B cell (primary cell): Measurements from ENCODE around the gene ZNF773. TPM values are rescaled to one million over a fixed set of nuclear protein-coding genes. Genes with fewer than 3 reads are reported as not detected.

Experiments
- ATAC-seq: fragments of 200-7000 bp; cut with Tn5 transposase; one replicate; pipeline ENCODE4 v1.10.0; 2021; ENCODE audit warnings: low read depth, mild to moderate bottlenecking, moderate number of reproducible peaks, moderate library complexity
- CTCF ChIA-PET: fragments of 350-600 bp; sonication (Branson Sonifier 250); formaldehyde crosslinking; loops from one replicate; lab custom pipeline; 2021; ENCODE audit warnings: antibody characterized with exemption, inconsistent platforms; lab: Charles Lee
- POLR2A ChIA-PET: fragments of 350-600 bp; sonication (Branson Sonifier 250); formaldehyde crosslinking; loops from one replicate; lab custom pipeline; 2021; ENCODE audit warnings: antibody characterized with exemption; lab: Charles Lee
- DNase-seq: peaks from one replicate; pipeline ENCODE4 v3.0.0; 2013
- H2AFZ ChIP-seq: 2 replicates; pipeline ENCODE4 v1.6.1; 2012; ENCODE audit warnings: mild to moderate bottlenecking, low read depth, low read length; ENCODE audit not compliant: insufficient read depth, poor library complexity, severe bottlenecking
- H3K27ac ChIP-seq, 2 donors: 1 replicate in 1 of 2; 2 replicates in 1 of 2; pipeline ENCODE4 v1.5.1; 2012 to 2013; ENCODE audit warnings: low read length in 2 of 2, mild to moderate bottlenecking in 2 of 2, moderate library complexity in 1 of 2
- H3K27me3 ChIP-seq, 4 experiments: fragments of 200-600 bp in 1 of 4; sonication (generic) in 1 of 4; replicated peaks in 1 of 4; 1 replicate in 2 of 4; 2 replicates in 2 of 4; pipeline versions ENCODE4 v1.6.1 to v1.7.0; 2013 to 2016; ENCODE audit warnings: low read length in 3 of 4, mild to moderate bottlenecking in 2 of 4, mixed read lengths in 1 of 4, moderate library complexity in 1 of 4; ENCODE audit not compliant: insufficient read depth in 4 of 4, control insufficient read depth in 3 of 4; ENCODE audit errors: control extremely low read depth in 1 of 4
- H3K36me3 ChIP-seq, 2 experiments: replicated peaks in 1 of 2; 1 replicate in 1 of 2; 2 replicates in 1 of 2; pipeline versions ENCODE4 v1.6.1 to v1.7.1; 2013; ENCODE audit warnings: low read length in 1 of 2; ENCODE audit not compliant: insufficient read depth in 2 of 2, control insufficient read depth in 1 of 2; ENCODE audit errors: control extremely low read depth in 1 of 2, extremely low read depth in 1 of 2
- H3K4me1 ChIP-seq, 2 donors: fragments of 200-600 bp in 1 of 2; sonication (generic) in 1 of 2; 1 replicate in 1 of 2; 2 replicates in 1 of 2; pipeline versions ENCODE4 v1.5.1 to v1.6.1; 2013 to 2017; ENCODE audit warnings: low read length in 2 of 2; ENCODE audit not compliant: control insufficient read depth in 2 of 2, insufficient read depth in 2 of 2
- H3K4me2 ChIP-seq: replicated peaks from 2 replicates; pipeline ENCODE3; 2012; ENCODE audit warnings: mild to moderate bottlenecking, low read depth, low read length; ENCODE audit not compliant: poor library complexity, severe bottlenecking
- H3K4me3 ChIP-seq, 5 experiments: fragments of 200-600 bp in 1 of 5; sonication (generic) in 1 of 5; 1 replicate in 3 of 5; 2 replicates in 2 of 5; pipeline versions ENCODE4 v1.5.1 to v1.7.0; 2011 to 2016; ENCODE audit warnings: low read length in 4 of 5, mild to moderate bottlenecking in 4 of 5, low read depth in 2 of 5, control low read depth in 1 of 5, moderate library complexity in 1 of 5; ENCODE audit not compliant: insufficient read depth in 1 of 5; ENCODE audit errors: control extremely low read depth in 1 of 5, extremely low read depth in 1 of 5
- H3K79me2 ChIP-seq: fragments of 200-600 bp; sonication (generic); one replicate; pipeline ENCODE4 v1.6.0; 2016; ENCODE audit warnings: low read length; ENCODE audit not compliant: control insufficient read depth, insufficient read depth
- H3K9ac ChIP-seq: fragments of 200-600 bp; sonication (generic); 2 replicates; pipeline ENCODE4 v1.6.1; 2017; ENCODE audit warnings: mild to moderate bottlenecking, low read length, moderate library complexity
- H3K9me3 ChIP-seq, 3 donors: one replicate each; pipeline versions ENCODE4 v1.6.1 to v1.7.1; 2013; ENCODE audit warnings: low read length in 2 of 3; ENCODE audit not compliant: control insufficient read depth in 2 of 3, insufficient read depth in 1 of 3; ENCODE audit errors: control extremely low read depth in 1 of 3
- H4K20me1 ChIP-seq: 2 replicates; pipeline ENCODE4 v1.6.0; 2012; ENCODE audit warnings: mild to moderate bottlenecking, low read length; ENCODE audit not compliant: insufficient read depth, control insufficient read depth, poor library complexity, severe bottlenecking
- H3K27ac Mint-ChIP-seq: one replicate; pipeline ENCODE4 v1.8.0; 2021; ENCODE audit warnings: mixed read lengths
- H3K27me3 Mint-ChIP-seq: one replicate; pipeline ENCODE4 v1.8.0; 2021; ENCODE audit warnings: mixed read lengths
- H3K4me1 Mint-ChIP-seq: one replicate; pipeline ENCODE4 v1.8.0; 2021; ENCODE audit warnings: mixed read lengths
- H3K4me3 Mint-ChIP-seq: one replicate; pipeline ENCODE4 v1.8.0; 2021; ENCODE audit warnings: mixed read lengths
- H3K9me3 Mint-ChIP-seq: one replicate; pipeline ENCODE4 v1.8.0; 2022; ENCODE audit warnings: mixed read lengths; ENCODE audit not compliant: insufficient read depth
- CTCF ChIP-seq: fragments of 200-600 bp; IDR thresholded peaks from one replicate; pipeline ENCODE4 v1.8.0; 2022; ENCODE audit warnings: antibody characterized with exemption, mild to moderate bottlenecking
- EZH2 ChIP-seq: IDR thresholded peaks from 2 replicates; pipeline ENCODE4 v1.6.1; 2012; ENCODE audit warnings: borderline replicate concordance, low read depth, mild to moderate bottlenecking, moderate library complexity, low read length; ENCODE audit not compliant: insufficient read depth, poor library complexity, severe bottlenecking
- WGBS: methylation state at CpG from one replicate; pipeline ENCODE4 v1.1.5; 2013; ENCODE audit warnings: missing lambda C conversion rate; ENCODE audit not compliant: insufficient coverage; 5-methylcytosine and 5-hydroxymethylcytosine counted together
- intact Hi-C: fragments of 100-400 bp; cut with micrococcal nuclease; formaldehyde crosslinking; loops from one replicate; pipeline ENCODE4 v1.10.0; 2022
- polyA plus RNA-seq: library from polyadenylated mRNA; depleted of rRNA; stranded (reverse); fragments of >200 nt; gene quantifications from 2 replicates; pipeline ENCODE4 v1.2.3, GENCODE V29; 2012
- total RNA-seq, 2 donors: library from RNA; stranded (reverse); fragments of 120-200 nt in 1 of 2; gene quantifications; 1 replicate in 1 of 2; 2 replicates in 1 of 2; pipeline versions ENCODE4 v1.2.3 to v1.2.4, GENCODE V29; 2013 to 2022

ZNF773 gene
- total and polyA plus RNA-seq, 2 donors (not counting 1 experiment from before 2014, with no cell fraction given): 12.6 to 28.6 TPM

GRCh38 chr19:57527136-57527881 lies 27.6 kb downstream of the ZNF773 start, which contains the start of gene ZNF549:
ZNF549 (plus strand) TSS chr19:57527356; CDS start chr19:57527574, 218 bp downstream.
- Mint-ChIP-seq H3K4me3 (peak within 1 kb of the TSS; percentile 91), H3K27me3 (no peaks in the 10 kb centered on the region), H3K27ac (peak within 1 kb of the TSS; percentile 91), H3K9me3 (peaks cover 2% of the 10 kb centered on the region), H3K4me1 (peaks cover 22% of the 10 kb centered on the region)
- ChIA-PET CTCF (no interaction called here), POLR2A (interaction anchor here (0.8 kb wide), 1 partner anchor 28 kb away, joined by 4 read pairs; the partner anchor contains the start of gene ZNF773)
- Histone ChIP-seq H3K4me2 (peak within 1 kb of the TSS; percentile 86), H4K20me1 (no peaks in the 10 kb centered on the region), H3K27ac (peak within 1 kb of the TSS; percentile 84 to 89), H3K79me2 (peaks cover 36% of the 10 kb centered on the region), H3K9me3 (peaks cover 1 to 2% (median 2%) of the 10 kb centered on the region in 3 donors), H3K27me3 (no peaks in the 10 kb centered on the region), H3K36me3 (peaks cover 5 to 12% of the 10 kb centered on the region in 2 experiments), H3K4me3 (peak within 1 kb of the TSS; percentile 68 to 93 (median 92)), H3K4me1 (peaks cover 10 to 17% of the 10 kb centered on the region in 2 donors), H2AFZ (peak within 1 kb of the TSS; percentile 99), H3K9ac (peak within 1 kb of the TSS; percentile 82)
- intact Hi-C loops: loop anchor here (1.0 to 2.0 kb wide), 10 partner anchors 28 to 655 kb away; partner anchors contain the start of genes ZNF134, ZNF416, ZNF419 and ZNF460
- whole genome bisulfite sequencing: 2% methylated on average over 64 of the region's 64 CpGs
- no peak for TF ChIP-seq EZH2
- TF ChIP-seq CTCF: no peak
- DNase-seq: peak; percentile 93
- ATAC-seq: peak; percentile 99
